Sciatic nerve (tissue), 2 donors: ENCODE measurements around the gene SERGEF. TPM values are rescaled to one million over a fixed set of nuclear protein-coding genes. Genes with fewer than 3 reads are reported as not detected.
A peak's percentile ranks its signal among the peaks of the same experiment; 100 is the strongest.

Experiments
- ATAC-seq: fragments of 200-7000 bp; cut with Tn5 transposase; one replicate; pipeline ENCODE4 v1.9.1; 2020; ENCODE audit warnings: mild to moderate bottlenecking, moderate library complexity
- DNase-seq: peaks from one replicate; pipeline ENCODE4 v3.0.0-alpha.2; 2020; ENCODE audit warnings: low spot score
- intact Hi-C: fragments of 100-400 bp; cut with DNase I; formaldehyde crosslinking; loops from one replicate; pipeline ENCODE4 v1.14.2; 2022
- total RNA-seq: library from RNA; stranded (reverse); fragmentation: NEBNext Ultra II Directional; extraction: Animal tissue kit (Norgen Biotek cat#: 25700); gene quantifications from one replicate; pipeline ENCODE4 v1.2.1, GENCODE V29; 2021
- donor health status: DM: no; HTN: no; CAD: no.
- donor health status: DM: no; HTN: no; CAD: no.

SERGEF gene
- total RNA-seq, 1 donor from 2014 or later, result 44.1 TPM

- ATAC-seq (no peak), DNase-seq (no peak)
- intact Hi-C loops, result no loop called here
These were observed 44.6 kb downstream of the SERGEF start for GRCh38 chr11:17968206-17968605.

GRCh38 chr11:17967661-17968060, 45.2 kb downstream of the SERGEF start:
- DNase-seq, result no peak
- no peak for ATAC-seq
- intact Hi-C loops, result no loop called here

GRCh38 chr11:17960091-17960490, 52.8 kb downstream of the SERGEF start:
- no peak for ATAC-seq
- DNase-seq, result no peak
- intact Hi-C loops, result no loop called here

- ATAC-seq (no peak), DNase-seq (no peak)
- intact Hi-C loops, result no loop called here
These were observed 54.4 kb downstream of the SERGEF start for GRCh38 chr11:17958446-17958845.

GRCh38 chr11:17954395-17955252, 58.2 kb downstream of the SERGEF start:
- DNase-seq (no peak), ATAC-seq (no peak)
- intact Hi-C loops, result no loop called here

- no peak for DNase-seq
- ATAC-seq, result no peak
- intact Hi-C loops, result no loop called here
These were observed 60.4 kb downstream of the SERGEF start for GRCh38 chr11:17952487-17952886.

- no peak for DNase-seq
- intact Hi-C loops, result no loop called here
These were observed 61.0 kb downstream of the SERGEF start for GRCh38 chr11:17951685-17952388.

GRCh38 chr11:17950644-17951043, 62.2 kb downstream of the SERGEF start:
- ATAC-seq, result no peak
- intact Hi-C loops, result no loop called here
- no peak for DNase-seq

More at GRCh38 chr11:17951685-17952388, 61.0 kb downstream of the SERGEF start:
- no peak for ATAC-seq

GRCh38 chr11:17948296-17948695, 64.6 kb downstream of the SERGEF start:
- ATAC-seq, result no peak
- no peak for DNase-seq
- intact Hi-C loops, result no loop called here

- DNase-seq, result no peak
- intact Hi-C loops, result no loop called here
- no peak for ATAC-seq
These were observed 73.3 kb downstream of the SERGEF start for GRCh38 chr11:17939542-17939941.

- intact Hi-C loops, result no loop called here
- ATAC-seq, result no peak
- no peak for DNase-seq
These were observed 76.1 kb downstream of the SERGEF start for GRCh38 chr11:17936790-17937189.

- no peak for ATAC-seq
- intact Hi-C loops, result no loop called here
- DNase-seq, result no peak
These were observed 78.7 kb downstream of the SERGEF start for GRCh38 chr11:17934194-17934593.

- ATAC-seq (no peak), DNase-seq (no peak)
- intact Hi-C loops, result no loop called here
These were observed 79.1 kb downstream of the SERGEF start for GRCh38 chr11:17933708-17934107.

GRCh38 chr11:17932472-17932871, 80.4 kb downstream of the SERGEF start:
- ATAC-seq, result no peak
- intact Hi-C loops, result no loop called here
- no peak for DNase-seq

- DNase-seq, result no peak
- no peak for ATAC-seq
- intact Hi-C loops, result no loop called here
These were observed 81.3 kb downstream of the SERGEF start for GRCh38 chr11:17931595-17931994.

- no peak for DNase-seq
- intact Hi-C loops, result no loop called here
- no peak for ATAC-seq
These were observed 82.2 kb downstream of the SERGEF start for GRCh38 chr11:17930544-17931125.

GRCh38 chr11:17929171-17929570, 83.7 kb downstream of the SERGEF start:
- intact Hi-C loops, result no loop called here
- DNase-seq, result no peak
- ATAC-seq, result no peak

- ATAC-seq, result peak; percentile 86
- intact Hi-C loops, result no loop called here
- DNase-seq, result no peak
These were observed 85.0 kb downstream of the SERGEF start for GRCh38 chr11:17927681-17928343.

- ATAC-seq (no peak), DNase-seq (no peak)
- intact Hi-C loops, result no loop called here
These were observed 85.8 kb downstream of the SERGEF start for GRCh38 chr11:17927041-17927440.

GRCh38 chr11:17924713-17925112, 88.1 kb downstream of the SERGEF start:
- intact Hi-C loops, result no loop called here
- ATAC-seq (no peak), DNase-seq (no peak)
